ENCODE results near the gene OTOF.

The OTOF gene

DNA sequence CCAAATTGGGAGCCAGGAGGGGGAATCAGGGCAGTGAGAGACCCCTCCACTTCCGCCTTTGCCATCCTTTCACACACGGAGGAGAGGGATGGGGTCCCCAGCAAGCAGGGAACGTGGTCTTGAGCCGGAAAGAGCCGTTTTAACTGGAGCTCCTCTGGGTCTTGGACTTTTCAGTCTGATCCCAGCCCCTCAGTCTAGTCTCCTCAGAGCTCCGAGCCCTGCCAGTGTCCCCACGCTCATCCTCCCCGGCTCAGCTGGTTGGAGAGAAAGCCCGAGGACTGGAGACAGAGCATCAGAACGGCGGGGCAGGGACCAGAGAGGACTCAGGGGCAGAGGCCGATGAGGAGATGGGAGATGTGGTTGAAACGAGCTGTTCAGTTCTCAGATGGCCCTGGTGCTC, 26.1 kb upstream of the OTOF start:
- no peaks in the 10 kb centered on the region for H3F3A ChIP-seq (ENCODE audit: low read depth)
- H3K9ac ChIP-seq (ENCODE audit: low read depth, low read length, poor library complexity, severe bottlenecking), result no peak overlapping the region
- H3K4me1 ChIP-seq (ENCODE audit: insufficient read depth, low read length, poor library complexity, severe bottlenecking), result no peaks in the 10 kb centered on the region
- H3K79me2 ChIP-seq (ENCODE audit: insufficient read depth, low read length), result no peaks in the 10 kb centered on the region
- no peak for TF ChIP-seq EZH2phosphoT487 (IDR thresholded peaks at IDR 0.05; ENCODE audit: borderline replicate concordance)
- TF ChIP-seq, protein P1, sequence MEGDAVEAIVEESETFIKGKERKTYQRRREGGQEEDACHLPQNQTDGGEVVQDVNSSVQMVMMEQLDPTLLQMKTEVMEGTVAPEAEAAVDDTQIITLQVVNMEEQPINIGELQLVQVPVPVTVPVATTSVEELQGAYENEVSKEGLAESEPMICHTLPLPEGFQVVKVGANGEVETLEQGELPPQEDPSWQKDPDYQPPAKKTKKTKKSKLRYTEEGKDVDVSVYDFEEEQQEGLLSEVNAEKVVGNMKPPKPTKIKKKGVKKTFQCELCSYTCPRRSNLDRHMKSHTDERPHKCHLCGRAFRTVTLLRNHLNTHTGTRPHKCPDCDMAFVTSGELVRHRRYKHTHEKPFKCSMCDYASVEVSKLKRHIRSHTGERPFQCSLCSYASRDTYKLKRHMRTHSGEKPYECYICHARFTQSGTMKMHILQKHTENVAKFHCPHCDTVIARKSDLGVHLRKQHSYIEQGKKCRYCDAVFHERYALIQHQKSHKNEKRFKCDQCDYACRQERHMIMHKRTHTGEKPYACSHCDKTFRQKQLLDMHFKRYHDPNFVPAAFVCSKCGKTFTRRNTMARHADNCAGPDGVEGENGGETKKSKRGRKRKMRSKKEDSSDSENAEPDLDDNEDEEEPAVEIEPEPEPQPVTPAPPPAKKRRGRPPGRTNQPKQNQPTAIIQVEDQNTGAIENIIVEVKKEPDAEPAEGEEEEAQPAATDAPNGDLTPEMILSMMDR (conservative IDR thresholded peaks at IDR 0.05; ENCODE audit: low read length), result no peak
- H3K4me3 ChIP-seq (ENCODE audit: low read length, poor library complexity, severe bottlenecking), result no peak overlapping the region
- no peak overlapping the region for H2AFZ ChIP-seq (ENCODE audit: low read length)
- no peaks in the 10 kb centered on the region for H3K36me3 ChIP-seq (ENCODE audit: insufficient read depth, low read length)
- H3K9me3 ChIP-seq (ENCODE audit: insufficient read depth, low read depth, low read length), result no peaks in the 10 kb centered on the region
- no peak overlapping the region for H3K4me2 ChIP-seq (ENCODE audit: low read depth, low read length, poor library complexity, severe bottlenecking)
- H3K9me2 ChIP-seq (replicated peaks; ENCODE audit: low read depth, low read length), result no peaks in the 10 kb centered on the region
- H4K20me1 ChIP-seq (ENCODE audit: insufficient read depth, low read length, poor library complexity, severe bottlenecking), result no peaks in the 10 kb centered on the region
- H3K27me3 ChIP-seq (ENCODE audit: insufficient read depth, low read length, poor library complexity, severe bottlenecking), result no peaks in the 10 kb centered on the region

DNA sequence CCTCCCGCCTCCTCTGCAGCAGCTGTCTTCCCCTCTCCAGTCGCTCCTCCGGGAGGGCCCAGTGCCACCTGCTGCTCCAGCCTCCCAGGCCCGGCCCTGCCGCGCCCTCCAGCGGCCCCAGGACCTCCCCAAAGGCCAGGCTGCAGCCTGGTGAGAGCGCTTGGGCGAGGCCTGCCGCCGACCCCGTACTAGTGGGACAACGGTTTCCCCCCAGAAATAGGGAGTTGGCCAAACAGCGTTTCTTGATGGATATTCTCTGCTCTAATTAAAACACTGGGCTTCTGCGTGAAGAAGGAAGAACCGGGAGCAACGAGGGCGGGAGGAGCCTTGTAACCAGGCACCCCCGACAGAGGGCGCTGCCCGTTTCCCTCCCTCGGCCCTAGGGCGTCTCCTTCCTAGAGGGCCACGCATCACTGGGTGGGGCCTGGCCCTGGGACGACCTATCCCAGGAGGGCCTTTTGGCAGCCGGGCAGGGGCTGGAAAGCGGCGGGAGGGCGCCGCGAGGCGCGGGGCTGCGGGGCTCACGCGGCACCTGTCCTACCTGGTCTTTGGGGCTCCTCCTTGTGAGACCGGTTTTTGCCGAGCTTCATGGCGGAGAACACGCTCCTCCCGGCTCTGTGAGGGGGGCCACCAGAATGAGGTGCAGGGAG, 25.4 kb upstream of the OTOF start:
- Histone ChIP-seq H3F3A (ENCODE audit: low read depth) (no peaks in the 10 kb centered on the region), H3K36me3 (ENCODE audit: insufficient read depth, low read length) (no peaks in the 10 kb centered on the region), H2AFZ (ENCODE audit: low read length) (no peak overlapping the region), H3K9ac (ENCODE audit: low read depth, low read length, poor library complexity, severe bottlenecking) (no peak overlapping the region), H3K9me3 (ENCODE audit: insufficient read depth, low read depth, low read length) (no peaks in the 10 kb centered on the region), H3K79me2 (ENCODE audit: insufficient read depth, low read length) (no peaks in the 10 kb centered on the region), H3K9me2 (replicated peaks; ENCODE audit: low read depth, low read length) (no peaks in the 10 kb centered on the region), H4K20me1 (ENCODE audit: insufficient read depth, low read length, poor library complexity, severe bottlenecking) (no peaks in the 10 kb centered on the region), H3K4me1 (ENCODE audit: insufficient read depth, low read length, poor library complexity, severe bottlenecking) (no peaks in the 10 kb centered on the region), H3K27me3 (ENCODE audit: insufficient read depth, low read length, poor library complexity, severe bottlenecking) (no peaks in the 10 kb centered on the region), H3K4me2 (ENCODE audit: low read depth, low read length, poor library complexity, severe bottlenecking) (no peak overlapping the region), H3K4me3 (ENCODE audit: low read length, poor library complexity, severe bottlenecking) (no peak overlapping the region)
- TF ChIP-seq, protein P1 (conservative IDR thresholded peaks at IDR 0.05; ENCODE audit: low read length), result peak; percentile 40
- no peak for TF ChIP-seq EZH2phosphoT487 (IDR thresholded peaks at IDR 0.05; ENCODE audit: borderline replicate concordance)

DNA sequence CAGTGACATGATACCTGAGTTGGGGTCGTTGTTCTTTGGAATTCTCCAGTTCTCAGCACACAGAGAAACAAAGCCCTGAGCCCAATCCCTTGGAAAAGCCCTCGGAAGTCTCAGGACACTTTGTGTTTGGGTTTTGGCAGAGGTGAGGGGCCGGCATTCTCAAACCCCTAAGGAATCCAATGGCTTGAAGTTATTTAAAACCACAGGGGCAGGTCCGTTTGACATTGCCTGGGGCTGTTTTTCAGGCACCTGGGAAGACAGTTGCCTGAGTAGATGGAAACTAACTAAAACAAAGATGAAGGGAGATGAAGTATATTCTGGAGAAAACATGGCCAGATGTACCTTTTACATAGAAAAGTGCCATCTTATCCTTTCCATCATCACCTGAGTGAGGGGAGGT, 22.5 kb upstream of the OTOF start:
- Histone ChIP-seq H3K9ac (ENCODE audit: low read depth, low read length, poor library complexity, severe bottlenecking) (no peak overlapping the region), H2AFZ (ENCODE audit: low read length) (no peak overlapping the region), H3K36me3 (ENCODE audit: insufficient read depth, low read length) (no peaks in the 10 kb centered on the region), H3K9me3 (ENCODE audit: insufficient read depth, low read depth, low read length) (no peaks in the 10 kb centered on the region), H3K79me2 (ENCODE audit: insufficient read depth, low read length) (no peaks in the 10 kb centered on the region), H3K4me3 (ENCODE audit: low read length, poor library complexity, severe bottlenecking) (no peak overlapping the region), H3F3A (ENCODE audit: low read depth) (no peaks in the 10 kb centered on the region), H3K4me1 (ENCODE audit: insufficient read depth, low read length, poor library complexity, severe bottlenecking) (no peaks in the 10 kb centered on the region), H3K9me2 (replicated peaks; ENCODE audit: low read depth, low read length) (no peaks in the 10 kb centered on the region), H3K4me2 (ENCODE audit: low read depth, low read length, poor library complexity, severe bottlenecking) (no peak overlapping the region), H3K27me3 (ENCODE audit: insufficient read depth, low read length, poor library complexity, severe bottlenecking) (no peaks in the 10 kb centered on the region), H4K20me1 (ENCODE audit: insufficient read depth, low read length, poor library complexity, severe bottlenecking) (no peaks in the 10 kb centered on the region)
- TF ChIP-seq, protein P1 (conservative IDR thresholded peaks at IDR 0.05; ENCODE audit: low read length), result no peak
- TF ChIP-seq EZH2phosphoT487 (IDR thresholded peaks at IDR 0.05; ENCODE audit: borderline replicate concordance), result no peak
